Esophagus squamous epithelium (tissue), 4 donors: ENCODE data around the gene ZNRF1.

Experiments used
- CTCF ChIP-seq, 6 experiments: fragments of 450-650 bp in 4 of 6; fragments of 200-600 bp in 2 of 6; sonication (generic) in 2 of 6; IDR thresholded peaks; one replicate each; pipeline ENCODE4 v1.5.1; 2016 to 2019; ENCODE audit warnings: antibody characterized with exemption in 6 of 6, mild to moderate bottlenecking in 4 of 6, moderate library complexity in 4 of 6
- POLR2A ChIP-seq, 4 donors: fragments of 450-650 bp; IDR thresholded peaks; one replicate each; pipeline ENCODE4 v1.6.1; 2017; ENCODE audit warnings: antibody characterized with exemption in 4 of 4, mild to moderate bottlenecking in 4 of 4, moderate library complexity in 3 of 4

DNA sequence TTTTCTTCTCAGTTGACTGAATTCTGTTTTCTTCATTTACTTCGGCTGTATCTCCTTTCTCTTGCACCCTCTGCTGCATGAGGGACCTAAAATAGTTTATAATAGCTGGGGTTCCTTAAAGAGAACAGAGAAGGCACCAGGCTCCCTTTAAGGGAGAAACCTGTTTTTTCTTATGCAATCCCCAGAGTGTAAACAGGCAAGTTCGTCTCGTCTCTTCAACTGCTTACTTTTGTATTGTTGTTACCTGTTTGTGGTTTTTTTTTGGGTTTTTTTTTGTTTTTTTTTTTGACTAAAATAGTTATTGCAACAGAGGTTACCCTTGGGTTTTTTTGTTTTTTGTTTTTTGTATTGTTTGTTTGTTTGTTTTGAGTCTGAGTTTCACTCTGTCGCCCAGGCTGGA, 121.4 kb downstream of the ZNRF1 start:
- TF ChIP-seq CTCF (IDR thresholded peaks at IDR 0.05) = no peak
- TF ChIP-seq POLR2A (IDR thresholded peaks at IDR 0.05) = no peak
